Measurements from ENCODE around the gene NFKBIE.
"Not testable (repeated sequence)": the region's sequence is repeated elsewhere in the genome, so short reads cannot be mapped to it uniquely, and the experiment has no call there.

The NFKBIE gene

DNA sequence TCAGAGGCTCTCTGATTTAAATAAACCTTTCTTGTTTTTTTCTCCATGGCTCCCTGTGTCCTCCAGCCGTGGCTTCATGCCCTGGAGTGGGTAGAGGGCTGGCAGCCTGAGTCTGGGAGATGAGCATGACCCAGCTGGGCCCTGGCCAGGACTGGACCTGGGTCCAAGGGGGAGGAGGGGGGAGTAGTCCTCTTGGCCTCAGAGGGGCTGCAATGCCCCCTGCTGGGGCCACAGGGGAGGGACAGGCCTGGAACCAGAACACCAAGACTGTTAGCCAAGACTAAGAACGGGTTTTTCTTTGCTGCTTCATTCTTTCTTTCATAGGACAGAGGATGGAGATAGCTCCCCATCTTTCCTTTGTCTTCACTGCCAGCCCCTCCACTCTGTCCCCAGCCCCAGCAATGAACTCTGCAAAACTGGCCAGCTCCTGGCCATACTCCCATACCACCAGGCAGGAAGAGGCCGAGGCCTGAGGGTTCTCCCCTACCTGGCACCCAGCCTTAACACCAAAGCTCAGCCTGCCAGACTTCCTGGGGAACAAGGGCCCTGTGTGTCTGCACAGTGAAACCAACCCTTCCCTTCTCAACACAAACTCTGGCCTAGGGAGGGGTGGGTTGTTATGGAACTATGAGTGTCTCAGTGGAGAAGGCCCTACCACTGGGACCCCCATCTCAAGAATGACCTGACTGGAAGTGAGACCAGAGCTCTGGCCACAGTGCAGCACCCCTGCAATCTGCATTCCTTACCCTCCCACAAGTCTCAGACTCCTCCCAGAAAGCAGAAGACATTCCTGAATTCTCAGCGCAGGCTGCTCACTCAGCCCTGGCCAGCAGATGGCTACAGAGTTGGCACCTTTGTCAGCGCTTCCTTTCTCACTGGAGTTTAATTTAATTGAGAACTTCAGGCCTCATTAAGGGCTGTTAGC lies 31.0 kb downstream of the NFKBIE start:
- in situ Hi-C loops (cut with HindIII; ENCODE audit: low sequenced_read_pairs) = no loop called here
- DNase-seq (ENCODE audit: low read depth) = peak; percentile 70
- TF ChIP-seq, protein P1, sequence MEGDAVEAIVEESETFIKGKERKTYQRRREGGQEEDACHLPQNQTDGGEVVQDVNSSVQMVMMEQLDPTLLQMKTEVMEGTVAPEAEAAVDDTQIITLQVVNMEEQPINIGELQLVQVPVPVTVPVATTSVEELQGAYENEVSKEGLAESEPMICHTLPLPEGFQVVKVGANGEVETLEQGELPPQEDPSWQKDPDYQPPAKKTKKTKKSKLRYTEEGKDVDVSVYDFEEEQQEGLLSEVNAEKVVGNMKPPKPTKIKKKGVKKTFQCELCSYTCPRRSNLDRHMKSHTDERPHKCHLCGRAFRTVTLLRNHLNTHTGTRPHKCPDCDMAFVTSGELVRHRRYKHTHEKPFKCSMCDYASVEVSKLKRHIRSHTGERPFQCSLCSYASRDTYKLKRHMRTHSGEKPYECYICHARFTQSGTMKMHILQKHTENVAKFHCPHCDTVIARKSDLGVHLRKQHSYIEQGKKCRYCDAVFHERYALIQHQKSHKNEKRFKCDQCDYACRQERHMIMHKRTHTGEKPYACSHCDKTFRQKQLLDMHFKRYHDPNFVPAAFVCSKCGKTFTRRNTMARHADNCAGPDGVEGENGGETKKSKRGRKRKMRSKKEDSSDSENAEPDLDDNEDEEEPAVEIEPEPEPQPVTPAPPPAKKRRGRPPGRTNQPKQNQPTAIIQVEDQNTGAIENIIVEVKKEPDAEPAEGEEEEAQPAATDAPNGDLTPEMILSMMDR (IDR thresholded peaks at IDR 0.05; ENCODE audit: low read depth, low read length, missing control alignments) = peak; percentile 84
- no peak overlapping the region for H3K4me3 ChIP-seq (ENCODE audit: low read depth, low read length)

DNA sequence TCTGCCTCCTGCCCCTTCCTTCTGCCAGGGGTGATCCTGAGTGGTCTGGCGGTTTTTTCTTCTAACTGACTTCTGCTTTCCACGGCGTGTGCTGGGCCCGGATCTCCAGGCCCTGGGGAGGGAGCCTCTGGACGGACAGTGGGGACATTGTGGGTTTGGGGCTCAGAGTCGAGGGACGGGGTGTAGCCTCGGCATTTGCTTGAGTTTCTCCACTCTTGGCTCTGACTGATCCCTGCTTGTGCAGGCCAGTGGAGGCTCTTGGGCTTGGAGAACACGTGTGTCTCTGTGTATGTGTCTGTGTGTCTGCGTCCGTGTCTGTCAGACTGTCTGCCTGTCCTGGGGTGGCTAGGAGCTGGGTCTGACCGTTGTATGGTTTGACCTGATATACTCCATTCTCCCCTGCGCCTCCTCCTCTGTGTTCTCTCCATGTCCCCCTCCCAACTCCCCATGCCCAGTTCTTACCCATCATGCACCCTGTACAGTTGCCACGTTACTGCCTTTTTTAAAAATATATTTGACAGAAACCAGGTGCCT lies 31.7 kb downstream of the NFKBIE start:
- DNase-seq (ENCODE audit: low read depth) = no peak
- in situ Hi-C loops (cut with HindIII; ENCODE audit: low sequenced_read_pairs) = no loop called here
- TF ChIP-seq, protein P1 (IDR thresholded peaks at IDR 0.05; ENCODE audit: low read depth, low read length, missing control alignments) = no peak
- no peak overlapping the region for H3K4me3 ChIP-seq (ENCODE audit: low read depth, low read length)

DNA sequence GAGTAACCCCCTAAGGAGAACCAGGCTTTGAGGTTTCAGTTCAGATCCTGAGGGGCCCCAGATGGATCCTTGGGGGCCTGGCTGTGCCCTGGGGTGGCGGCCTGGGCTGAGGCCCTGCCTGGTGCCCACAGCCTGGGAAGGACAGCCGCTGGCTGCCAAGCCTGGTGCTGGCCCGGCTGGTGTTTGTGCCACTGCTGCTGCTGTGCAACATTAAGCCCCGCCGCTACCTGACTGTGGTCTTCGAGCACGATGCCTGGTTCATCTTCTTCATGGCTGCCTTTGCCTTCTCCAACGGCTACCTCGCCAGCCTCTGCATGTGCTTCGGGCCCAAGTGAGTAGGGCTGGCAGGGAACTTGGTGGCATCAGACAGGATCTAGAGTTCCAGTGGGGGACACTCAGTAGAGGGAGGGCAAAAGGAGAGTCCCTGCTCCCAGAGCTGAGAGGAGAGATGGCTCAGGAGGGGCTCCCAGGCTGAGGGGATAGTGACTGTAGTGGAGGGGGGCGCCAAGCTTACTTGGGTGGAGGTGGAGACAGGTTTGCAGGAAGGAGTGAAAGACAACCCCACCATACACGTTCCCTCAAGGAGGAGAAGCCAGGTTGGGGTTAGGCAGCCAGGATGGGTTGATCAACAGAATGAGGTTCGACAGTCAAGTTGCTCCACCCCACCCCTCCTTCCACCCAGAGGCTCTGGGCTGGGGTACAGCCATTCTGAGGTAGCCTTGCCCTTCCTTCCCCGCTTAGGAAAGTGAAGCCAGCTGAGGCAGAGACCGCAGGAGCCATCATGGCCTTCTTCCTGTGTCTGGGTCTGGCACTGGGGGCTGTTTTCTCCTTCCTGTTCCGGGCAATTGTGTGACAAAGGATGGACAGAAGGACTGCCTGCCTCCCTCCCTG lies 32.4 kb downstream of the NFKBIE start:
- no peak overlapping the region for H3K4me3 ChIP-seq (ENCODE audit: low read depth, low read length)
- in situ Hi-C loops (cut with HindIII; ENCODE audit: low sequenced_read_pairs) = no loop called here
- TF ChIP-seq, protein P1 (IDR thresholded peaks at IDR 0.05; ENCODE audit: low read depth, low read length, missing control alignments) = no peak
- no peak for DNase-seq (ENCODE audit: low read depth)

DNA sequence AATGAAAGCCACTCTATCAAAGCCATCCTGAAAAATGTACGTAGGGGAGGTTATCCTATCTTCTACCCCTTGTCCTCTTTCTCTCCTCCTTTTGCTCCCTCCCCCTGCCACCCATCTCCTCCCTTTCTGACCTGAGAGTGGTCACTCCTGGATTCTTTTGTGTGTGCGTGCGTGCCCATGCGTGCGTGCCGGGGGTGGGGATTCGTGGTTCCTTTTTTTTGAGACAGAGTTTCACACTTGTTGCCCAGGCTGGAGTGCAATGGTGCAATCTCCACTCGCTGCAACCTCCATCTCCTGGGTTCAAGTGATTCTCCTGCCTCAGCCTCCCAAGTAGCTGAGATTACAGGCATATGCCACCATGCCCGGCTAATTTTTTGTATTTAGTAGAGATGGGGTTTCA lies 33.9 kb downstream of the NFKBIE start:
- in situ Hi-C loops (cut with HindIII; ENCODE audit: low sequenced_read_pairs); H3K4me3 ChIP-seq (ENCODE audit: low read depth, low read length); DNase-seq (ENCODE audit: low read depth): not testable (repeated sequence)

DNA sequence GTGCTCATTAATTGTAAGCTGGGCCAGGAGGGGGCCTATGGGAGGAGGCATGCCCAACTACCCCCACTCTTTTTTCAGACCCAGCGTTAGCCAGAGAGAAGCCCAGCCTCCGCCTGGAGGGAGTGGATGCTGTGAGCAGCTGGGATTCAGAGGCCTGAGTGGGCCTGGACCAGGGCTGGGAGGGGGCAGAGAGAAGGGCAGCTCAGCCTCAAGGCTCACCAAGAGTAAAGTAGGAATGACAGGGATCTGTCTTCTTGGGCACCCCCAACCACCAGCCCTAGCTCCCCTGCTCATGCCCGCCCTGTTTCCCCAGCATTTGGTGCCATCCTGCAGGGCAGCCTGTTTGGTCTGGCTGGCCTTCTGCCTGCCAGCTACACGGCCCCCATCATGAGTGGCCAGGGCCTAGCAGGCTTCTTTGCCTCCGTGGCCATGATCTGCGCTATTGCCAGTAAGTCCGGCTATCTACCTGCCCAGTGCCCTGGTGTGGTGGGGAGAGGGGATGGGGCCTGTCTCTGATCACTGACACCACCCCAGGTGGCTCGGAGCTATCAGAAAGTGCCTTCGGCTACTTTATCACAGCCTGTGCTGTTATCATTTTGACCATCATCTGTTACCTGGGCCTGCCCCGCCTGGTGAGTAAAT lies 35.2 kb downstream of the NFKBIE start:
- H3K4me3 ChIP-seq (ENCODE audit: low read depth, low read length) = no peak overlapping the region
- in situ Hi-C loops (cut with HindIII; ENCODE audit: low sequenced_read_pairs) = no loop called here
- TF ChIP-seq, protein P1 (IDR thresholded peaks at IDR 0.05; ENCODE audit: low read depth, low read length, missing control alignments) = no peak
- no peak for DNase-seq (ENCODE audit: low read depth)

DNA sequence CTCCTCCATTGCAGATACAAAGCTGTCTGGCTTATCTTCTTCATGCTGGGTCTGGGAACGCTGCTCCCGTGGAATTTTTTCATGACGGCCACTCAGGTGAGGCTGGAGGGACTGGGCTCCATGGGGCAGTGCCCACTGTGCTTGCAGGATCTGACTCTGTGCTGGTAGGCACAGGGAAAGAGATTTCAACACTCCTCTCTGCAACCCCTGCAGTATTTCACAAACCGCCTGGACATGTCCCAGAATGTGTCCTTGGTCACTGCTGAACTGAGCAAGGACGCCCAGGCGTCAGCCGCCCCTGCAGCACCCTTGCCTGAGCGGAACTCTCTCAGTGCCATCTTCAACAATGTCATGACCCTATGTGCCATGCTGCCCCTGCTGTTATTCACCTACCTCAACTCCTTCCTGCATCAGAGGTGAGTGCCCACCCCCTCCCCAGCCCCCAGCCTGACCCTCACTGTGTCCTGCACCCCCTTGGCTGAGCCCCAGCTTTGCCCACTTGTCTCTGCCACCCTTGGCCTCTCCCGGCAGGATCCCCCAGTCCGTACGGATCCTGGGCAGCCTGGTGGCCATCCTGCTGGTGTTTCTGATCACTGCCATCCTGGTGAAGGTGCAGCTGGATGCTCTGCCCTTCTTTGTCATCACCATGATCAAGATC lies 35.8 kb downstream of the NFKBIE start:
- in situ Hi-C loops (cut with HindIII; ENCODE audit: low sequenced_read_pairs) = no loop called here
- TF ChIP-seq, protein P1 (IDR thresholded peaks at IDR 0.05; ENCODE audit: low read depth, low read length, missing control alignments) = no peak
- H3K4me3 ChIP-seq (ENCODE audit: low read depth, low read length) = no peak overlapping the region
- DNase-seq (ENCODE audit: low read depth) = no peak

All from astrocyte of the cerebellum (primary cell).